HEK293T (cell line): ENCODE results near the gene VTCN1.

ENCODE experiments used
- CTCF ChIA-PET: fragments of 350-600 bp; formaldehyde crosslinking; extraction: SDS; loops from one replicate; lab custom pipeline; 2021; ENCODE audit warnings: antibody characterized with exemption, inconsistent platforms; lab: Yijun Ruan, JAX
- POLR2A ChIA-PET: fragments of 350-600 bp; formaldehyde crosslinking; extraction: SDS; loops from one replicate; lab custom pipeline; 2020; ENCODE audit warnings: antibody characterized with exemption, inconsistent platforms; lab: Yijun Ruan, JAX
- DNase-seq: peaks from one replicate; pipeline ENCODE4 v3.0.0; 2012; ENCODE audit warnings: mixed read lengths; ENCODE audit errors: extremely low spot score
- ARNT ChIP-seq: fragments of 450-650 bp; IDR thresholded peaks from 2 replicates; pipeline ENCODE4 v1.6.1; 2017; ENCODE audit warnings: mild to moderate bottlenecking
- BHLHE40 ChIP-seq: fragments of 450-650 bp; IDR thresholded peaks from 2 replicates; pipeline ENCODE4 v1.6.1; 2016; ENCODE audit warnings: mild to moderate bottlenecking, moderate library complexity, borderline replicate concordance
- CTBP1 ChIP-seq: fragments of 450-650 bp; IDR thresholded peaks from 2 replicates; pipeline ENCODE4 v1.6.1; 2016; ENCODE audit warnings: borderline replicate concordance
- ELF4 ChIP-seq: fragments of 450-650 bp; IDR thresholded peaks from 2 replicates; pipeline ENCODE4 v1.6.1; 2017; ENCODE audit warnings: antibody characterized with exemption
- FOXA1 ChIP-seq: fragments of 450-650 bp; IDR thresholded peaks from 2 replicates; pipeline ENCODE4 v1.6.1; 2016; ENCODE audit warnings: mild to moderate bottlenecking
- FOXK2 ChIP-seq: fragments of 450-650 bp; IDR thresholded peaks from 2 replicates; pipeline ENCODE4 v1.6.1; 2016; ENCODE audit warnings: mild to moderate bottlenecking
- FOXM1 ChIP-seq: fragments of 450-650 bp; IDR thresholded peaks from 2 replicates; pipeline ENCODE4 v1.6.1; 2017; ENCODE audit warnings: mild to moderate bottlenecking, borderline replicate concordance
- HDGF ChIP-seq: fragments of 450-650 bp; IDR thresholded peaks from 2 replicates; pipeline ENCODE4 v1.6.1; 2017; ENCODE audit warnings: antibody characterized with exemption, borderline replicate concordance
- L3MBTL2 ChIP-seq: fragments of 450-650 bp; conservative IDR thresholded peaks from 2 replicates; pipeline ENCODE4 v1.6.1; 2016; ENCODE audit warnings: mild to moderate bottlenecking
- LEF1 ChIP-seq: fragments of 450-650 bp; IDR thresholded peaks from 2 replicates; pipeline ENCODE4 v1.6.1; 2017; ENCODE audit warnings: mild to moderate bottlenecking, borderline replicate concordance
- NFRKB ChIP-seq: fragments of 450-650 bp; IDR thresholded peaks from 2 replicates; pipeline ENCODE4 v1.6.1; 2016; ENCODE audit warnings: mild to moderate bottlenecking, moderate library complexity
- SP1 ChIP-seq: fragments of 450-650 bp; IDR thresholded peaks from 2 replicates; pipeline ENCODE4 v1.6.1; 2017
- SUZ12 ChIP-seq: fragments of 450-650 bp; IDR thresholded peaks from 2 replicates; pipeline ENCODE4 v1.6.1; 2016; ENCODE audit warnings: mild to moderate bottlenecking
- TARDBP ChIP-seq: fragments of 450-650 bp; IDR thresholded peaks from 2 replicates; pipeline ENCODE4 v1.6.1; 2016
- ZNF384 ChIP-seq: fragments of 450-650 bp; IDR thresholded peaks from 2 replicates; pipeline ENCODE4 v1.6.1; 2016
- TF ChIP-seq, protein P1 (sequence below): fragments of 450-650 bp; IDR thresholded peaks from 2 replicates; pipeline ENCODE4 v1.6.1; 2016

The VTCN1 gene

GRCh38 chr1:117173691-117174090 is 37.0 kb downstream of the VTCN1 start:
- TF ChIP-seq FOXK2 (no peak), FOXM1 (no peak), ZNF384 (no peak), L3MBTL2 (no peak), FOXA1 (no peak), SP1 (no peak), NFRKB (no peak), HDGF (no peak), LEF1 (no peak), BHLHE40 (no peak), TARDBP (no peak), SUZ12 (no peak), ARNT (no peak), CTBP1 (no peak), ELF4 (no peak)
- TF ChIP-seq, protein P1, sequence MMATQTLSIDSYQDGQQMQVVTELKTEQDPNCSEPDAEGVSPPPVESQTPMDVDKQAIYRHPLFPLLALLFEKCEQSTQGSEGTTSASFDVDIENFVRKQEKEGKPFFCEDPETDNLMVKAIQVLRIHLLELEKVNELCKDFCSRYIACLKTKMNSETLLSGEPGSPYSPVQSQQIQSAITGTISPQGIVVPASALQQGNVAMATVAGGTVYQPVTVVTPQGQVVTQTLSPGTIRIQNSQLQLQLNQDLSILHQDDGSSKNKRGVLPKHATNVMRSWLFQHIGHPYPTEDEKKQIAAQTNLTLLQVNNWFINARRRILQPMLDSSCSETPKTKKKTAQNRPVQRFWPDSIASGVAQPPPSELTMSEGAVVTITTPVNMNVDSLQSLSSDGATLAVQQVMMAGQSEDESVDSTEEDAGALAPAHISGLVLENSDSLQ = no peak
- POLR2A ChIA-PET = interaction anchor here (0.7 kb wide), 1 partner anchor 12 kb away, joined by 3 read pairs; no protein-coding TSS in a partner anchor
- CTCF ChIA-PET = no interaction called here
- no peak for DNase-seq

DNA sequence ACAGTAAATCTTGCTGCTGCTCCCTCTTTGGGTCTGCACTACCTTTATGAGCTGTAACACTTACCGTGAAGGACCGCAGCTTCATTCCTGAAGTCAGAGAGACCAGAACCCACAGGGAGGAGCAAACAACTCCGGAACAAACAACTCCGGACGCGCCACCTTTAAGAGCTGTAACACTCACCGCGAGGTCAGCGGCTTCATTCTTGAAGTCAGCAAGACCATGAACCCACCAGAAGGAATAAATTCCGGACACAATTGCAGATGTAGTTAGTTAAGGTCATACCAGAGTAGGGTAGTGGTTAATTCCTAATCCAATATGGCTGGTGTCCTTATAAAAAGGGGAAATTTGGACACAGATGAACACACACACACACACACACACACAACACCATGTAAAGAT is 37.7 kb downstream of the VTCN1 start:
- no peak for DNase-seq
- TF ChIP-seq TARDBP (no peak), NFRKB (no peak), FOXK2 (no peak), ZNF384 (no peak), LEF1 (no peak), ARNT (no peak), FOXM1 (no peak), HDGF (no peak), ELF4 (no peak), CTBP1 (no peak), L3MBTL2 (no peak), SUZ12 (no peak), BHLHE40 (no peak), SP1 (no peak), FOXA1 (no peak)
- TF ChIP-seq, protein P1 = no peak
- ChIA-PET POLR2A (interaction anchor here (0.7 kb wide), 1 partner anchor 13 kb away, joined by 3 read pairs; no protein-coding TSS in a partner anchor), CTCF (no interaction called here)

DNA sequence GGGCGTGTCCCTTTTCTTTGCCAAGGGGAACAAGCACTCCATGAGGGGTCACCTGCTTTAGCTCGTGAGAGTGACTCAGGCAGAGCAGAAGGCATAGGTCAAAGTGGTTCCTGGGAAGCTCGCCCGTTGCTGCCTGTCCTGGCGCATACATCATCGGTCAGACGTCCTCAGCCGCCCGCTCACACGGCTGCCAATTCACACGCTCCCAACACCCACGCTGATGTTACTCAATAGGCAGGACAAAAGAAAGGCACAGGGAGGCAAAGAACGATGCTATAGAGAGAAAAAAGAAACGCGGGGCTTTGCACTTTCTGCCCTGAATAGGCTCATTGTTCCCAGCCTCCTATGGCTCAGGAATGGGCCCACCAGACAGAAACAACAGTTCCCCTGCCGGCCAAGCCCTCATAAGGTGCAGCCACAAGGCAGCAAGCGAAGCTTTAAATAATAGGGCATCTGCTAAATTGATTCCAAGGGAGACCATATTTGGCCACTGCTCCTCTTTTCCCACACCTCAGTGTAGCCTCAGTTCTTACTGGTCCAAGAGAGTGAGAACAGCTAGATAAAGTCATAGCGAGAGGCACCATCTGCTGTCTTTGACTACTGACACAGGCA is 38.7 kb downstream of the VTCN1 start:
- POLR2A ChIA-PET = no interaction called here
- TF ChIP-seq L3MBTL2 (no peak), ARNT (no peak), FOXM1 (no peak), ZNF384 (no peak), SUZ12 (no peak), NFRKB (no peak)
- CTCF ChIA-PET = no interaction called here
- DNase-seq = no peak

GRCh38 chr1:117169871-117170596 is 40.7 kb downstream of the VTCN1 start:
- ChIA-PET CTCF (no interaction called here), POLR2A (no interaction called here)
- TF ChIP-seq FOXA1 (no peak), ARNT (no peak), TARDBP (no peak), ELF4 (no peak), CTBP1 (no peak), FOXM1 (no peak), SP1 (no peak), LEF1 (no peak), SUZ12 (no peak), FOXK2 (no peak), L3MBTL2 (no peak), BHLHE40 (no peak)
- TF ChIP-seq, protein P1 = no peak
- no peak for DNase-seq

DNA sequence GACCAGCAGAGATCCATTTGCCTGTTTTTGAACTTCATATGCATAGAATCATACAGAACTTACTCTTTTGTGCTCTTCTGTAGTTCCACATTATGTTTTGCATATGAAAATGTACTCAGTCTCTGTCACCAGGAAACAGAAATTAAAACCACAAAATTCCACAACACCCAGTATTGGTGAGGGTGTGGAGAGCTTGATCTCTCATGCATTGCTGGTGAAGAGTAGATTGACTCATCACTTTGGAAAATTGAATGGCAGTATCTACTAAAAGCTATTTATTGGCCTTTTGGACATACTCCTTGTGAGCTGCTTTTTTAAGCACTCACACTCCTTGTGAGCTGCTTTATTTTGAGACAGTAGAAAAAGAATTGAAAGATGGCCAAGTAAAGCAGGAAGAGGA is 43.3 kb downstream of the VTCN1 start:
- TF ChIP-seq FOXM1 = no peak
- TF ChIP-seq, protein P1 = no peak
- no peak for TF ChIP-seq NFRKB
- no peak for TF ChIP-seq L3MBTL2
- TF ChIP-seq FOXA1 = no peak
- TF ChIP-seq LEF1 = no peak
- no peak for TF ChIP-seq SP1
- no peak for TF ChIP-seq SUZ12
- CTCF ChIA-PET = no interaction called here
- POLR2A ChIA-PET = no interaction called here
- DNase-seq = no peak
